GM06990 (cell line): Measurements from ENCODE around the gene CACNB1.
"Not testable (repeated sequence)": the region's sequence is repeated elsewhere in the genome, so short reads cannot be mapped to it uniquely, and the experiment has no call there.

Experiments
- DNase-seq: peaks from one replicate; pipeline ENCODE4 v3.0.0-alpha.2; 2011; ENCODE audit not compliant: insufficient read length; ENCODE audit errors: extremely low read depth
- H3K27me3 ChIP-seq: replicated peaks from 2 replicates; pipeline ENCODE4 v1.6.0; 2011; ENCODE audit warnings: low read length; ENCODE audit not compliant: control insufficient read depth, insufficient read depth
- H3K36me3 ChIP-seq: 2 replicates; pipeline ENCODE4 v1.5.1; 2011; ENCODE audit warnings: low read length; ENCODE audit not compliant: control insufficient read depth, insufficient read depth
- H3K4me3 ChIP-seq: replicated peaks from 2 replicates; pipeline ENCODE4 v1.5.1; 2011; ENCODE audit warnings: low read depth, mild to moderate bottlenecking, control low read depth, low read length
- CTCF ChIP-seq: IDR thresholded peaks from 2 replicates; pipeline ENCODE4 v1.5.1; 2011; ENCODE audit warnings: low read length, control low read depth, mild to moderate bottlenecking, inconsistent platforms; ENCODE audit not compliant: insufficient read depth, poor library complexity, severe bottlenecking

The CACNB1 gene

GRCh38 chr17:39130205-39130604 lies 67.3 kb downstream of the CACNB1 start:
- Histone ChIP-seq H3K27me3 (no peaks in the 10 kb centered on the region), H3K4me3 (no peak overlapping the region), H3K36me3 (no peaks in the 10 kb centered on the region)
- no peak for TF ChIP-seq CTCF
- no peak for DNase-seq

GRCh38 chr17:39129544-39129943 lies 67.9 kb downstream of the CACNB1 start:
- not testable (repeated sequence) for DNase-seq, H3K4me3 ChIP-seq, H3K36me3 ChIP-seq, H3K27me3 ChIP-seq

GRCh38 chr17:39126436-39126835 lies 71.0 kb downstream of the CACNB1 start:
- Histone ChIP-seq H3K4me3 (no peak overlapping the region), H3K36me3 (no peaks in the 10 kb centered on the region), H3K27me3 (no peaks in the 10 kb centered on the region)
- no peak for TF ChIP-seq CTCF
- DNase-seq = no peak

GRCh38 chr17:39125143-39125875 lies 72.2 kb downstream of the CACNB1 start:
- DNase-seq = no peak
- H3K4me3 ChIP-seq = no peak overlapping the region
- no peaks in the 10 kb centered on the region for H3K36me3 ChIP-seq
- no peak for TF ChIP-seq CTCF
- no peaks in the 10 kb centered on the region for H3K27me3 ChIP-seq

- TF ChIP-seq CTCF = no peak
- DNase-seq = no peak
- Histone ChIP-seq H3K4me3 (no peak overlapping the region), H3K27me3 (no peaks in the 10 kb centered on the region), H3K36me3 (no peaks in the 10 kb centered on the region)
Measured at GRCh38 chr17:39123627-39124026, 73.8 kb downstream of the CACNB1 start.
